Neural cell (in vitro differentiated cells): ENCODE measurements around the gene CD247. TPM values are rescaled to one million over a fixed set of nuclear protein-coding genes. Genes with fewer than 3 reads are reported as not detected.
A peak's percentile ranks its signal among the peaks of the same experiment; 100 is the strongest.

ENCODE experiments used
- H2AFZ ChIP-seq: fragments of 200-600, 300-800 bp; sonication (generic), shearing (Covaris generic); 2 replicates; pipeline ENCODE4 v1.6.0; 2014; ENCODE audit warnings: low read depth, mild to moderate bottlenecking, antibody characterized with exemption, low read length, moderate library complexity
- H3F3A ChIP-seq: fragments of 200-600 bp; shearing (Covaris generic); 2 replicates; pipeline ENCODE4 v1.6.1; 2016; ENCODE audit warnings: mild to moderate bottlenecking, moderate library complexity, mixed read lengths, antibody characterized with exemption, low read length; ENCODE audit not compliant: insufficient read depth, poor library complexity, severe bottlenecking
- H3K27ac ChIP-seq: fragments of 200-600, 300-800 bp; sonication (generic), shearing (Covaris generic); 2 replicates; pipeline ENCODE4 v1.5.1; 2014; ENCODE audit warnings: mild to moderate bottlenecking, low read length, moderate library complexity
- H3K27me3 ChIP-seq: fragments of 300-800, 200-600 bp; sonication (generic), shearing (Covaris generic); 2 replicates; pipeline ENCODE4 v1.6.0; 2014; ENCODE audit warnings: mild to moderate bottlenecking, low read depth, low read length, moderate library complexity; ENCODE audit not compliant: insufficient read depth
- H3K36me3 ChIP-seq: fragments of 300-800, 200-600 bp; sonication (generic), shearing (Covaris generic); 2 replicates; pipeline ENCODE4 v1.5.1; 2014; ENCODE audit warnings: mild to moderate bottlenecking, antibody characterized with exemption, low read length, moderate library complexity; ENCODE audit not compliant: insufficient read depth
- H3K4me2 ChIP-seq: fragments of 300-800, 200-600 bp; sonication (generic), shearing (Covaris generic); 2 replicates; pipeline ENCODE4 v1.6.0; 2014; ENCODE audit warnings: mild to moderate bottlenecking, low read length
- H3K4me3 ChIP-seq: fragments of 300-800, 200-600 bp; sonication (generic), shearing (Covaris generic); 2 replicates; pipeline ENCODE4 v1.5.1; 2014; ENCODE audit warnings: mild to moderate bottlenecking, low read length, moderate library complexity
- H3K79me2 ChIP-seq: fragments of 200-600 bp; shearing (Covaris generic); replicated peaks from 2 replicates; pipeline ENCODE4 v1.6.0; 2014; ENCODE audit warnings: mild to moderate bottlenecking, low read length, moderate library complexity; ENCODE audit not compliant: insufficient read depth
- H3K9ac ChIP-seq: fragments of 300-800, 200-600 bp; sonication (generic), shearing (Covaris generic); 2 replicates; pipeline ENCODE4 v1.6.1; 2016; ENCODE audit warnings: mild to moderate bottlenecking, low read length, mixed read lengths
- H3K9me2 ChIP-seq: fragments of 200-600 bp; shearing (Covaris generic); 2 replicates; pipeline ENCODE4 v1.6.1; 2016; ENCODE audit warnings: mild to moderate bottlenecking, low read length, mixed read lengths; ENCODE audit not compliant: insufficient read depth
- H3K9me3 ChIP-seq: fragments of 200-600, 300-800 bp; sonication (generic), shearing (Covaris generic); 2 replicates; pipeline ENCODE4 v1.6.1; 2016; ENCODE audit warnings: mild to moderate bottlenecking, mixed run types, low read length, moderate library complexity, mixed read lengths
- H4K20me1 ChIP-seq: fragments of 200-600 bp; shearing (Covaris generic); 2 replicates; pipeline ENCODE4 v1.6.1; 2016; ENCODE audit warnings: mild to moderate bottlenecking, mixed run types; ENCODE audit not compliant: insufficient read depth
- CTCF ChIP-seq: fragments of 450-650 bp; IDR thresholded peaks from 2 replicates; pipeline ENCODE4 v1.5.1; 2014; ENCODE audit warnings: antibody characterized with exemption, mild to moderate bottlenecking, moderate library complexity; ENCODE audit not compliant: poor library complexity, severe bottlenecking
- EP300 ChIP-seq: fragments of 450-650 bp; conservative IDR thresholded peaks from 2 replicates; pipeline ENCODE4 v1.6.1; 2014; ENCODE audit warnings: antibody characterized with exemption, mild to moderate bottlenecking, moderate library complexity; ENCODE audit not compliant: poor library complexity, severe bottlenecking
- EZH2 ChIP-seq: fragments of 200-600, 300-800 bp; shearing (Covaris generic), sonication (generic); IDR thresholded peaks from 2 replicates; pipeline ENCODE4 v1.6.1; 2014; ENCODE audit warnings: antibody characterized with exemption, low read length, borderline replicate concordance, mild to moderate bottlenecking; ENCODE audit not compliant: insufficient read depth, poor library complexity, severe bottlenecking
- MXI1 ChIP-seq: fragments of 450-650 bp; conservative IDR thresholded peaks from 2 replicates; pipeline ENCODE4 v1.6.1; 2014; ENCODE audit warnings: antibody characterized with exemption, mild to moderate bottlenecking; ENCODE audit not compliant: poor library complexity, severe bottlenecking
- POLR2AphosphoS5 ChIP-seq: IDR thresholded peaks from 2 replicates; pipeline ENCODE4 v1.6.1; 2012
- RAD21 ChIP-seq: fragments of 450-650 bp; conservative IDR thresholded peaks from 2 replicates; pipeline ENCODE4 v1.6.1; 2014; ENCODE audit warnings: antibody characterized with exemption, mild to moderate bottlenecking, moderate library complexity
- REST ChIP-seq: IDR thresholded peaks from 2 replicates; pipeline ENCODE4 v1.6.1; 2012; ENCODE audit warnings: borderline replicate concordance
- SMC3 ChIP-seq: fragments of 450-650 bp; conservative IDR thresholded peaks from 2 replicates; pipeline ENCODE4 v1.6.1; 2014; ENCODE audit warnings: antibody characterized with exemption, mild to moderate bottlenecking, moderate library complexity; ENCODE audit not compliant: poor library complexity
- TAF1 ChIP-seq: IDR thresholded peaks from 2 replicates; pipeline ENCODE4 v1.6.1; 2012; ENCODE audit warnings: low read depth
- polyA plus RNA-seq: library from polyadenylated mRNA; depleted of rRNA; stranded (reverse); fragments of >200 nt; gene quantifications from 2 replicates; pipeline ENCODE4 v1.2.3, GENCODE V29; 2014

The CD247 gene
- polyA plus RNA-seq, 1 donor from 2014 or later: not detected

- TF ChIP-seq REST (no peak), TAF1 (no peak), RAD21 (no peak), SMC3 (no peak), EZH2 (no peak), CTCF (no peak), POLR2AphosphoS5 (no peak), MXI1 (no peak), EP300 (no peak)
- Histone ChIP-seq H3K9me2 (no peaks in the 10 kb centered on the region), H3K27me3 (no peaks in the 10 kb centered on the region), H2AFZ (no peak overlapping the region), H3K79me2 (no peaks in the 10 kb centered on the region), H4K20me1 (no peaks in the 10 kb centered on the region), H3K9ac (peak overlapping the region; percentile 25), H3K27ac (peak overlapping the region; percentile 43), H3K4me2 (no peak overlapping the region), H3K36me3 (no peaks in the 10 kb centered on the region), H3F3A (no peaks in the 10 kb centered on the region), H3K9me3 (no peaks in the 10 kb centered on the region), H3K4me3 (peak overlapping the region; percentile 29)
Observed at GRCh38 chr1:167430134-167430848, 88.0 kb downstream of the CD247 start.

GRCh38 chr1:167429612-167430011 is 88.7 kb downstream of the CD247 start:
- Histone ChIP-seq H3K27me3 (no peaks in the 10 kb centered on the region), H3K9me3 (no peaks in the 10 kb centered on the region), H3K27ac (no peak overlapping the region), H3K9me2 (no peaks in the 10 kb centered on the region), H3K9ac (no peak overlapping the region), H3K79me2 (no peaks in the 10 kb centered on the region), H3K36me3 (no peaks in the 10 kb centered on the region), H3F3A (no peaks in the 10 kb centered on the region), H3K4me2 (no peak overlapping the region), H3K4me3 (no peak overlapping the region), H2AFZ (no peak overlapping the region), H4K20me1 (no peaks in the 10 kb centered on the region)
- TF ChIP-seq EZH2: no peak
